ENCODE results near the gene GRAMD1A. TPM values are rescaled to one million over a fixed set of nuclear protein-coding genes. Genes with fewer than 3 reads are reported as not detected.

The GRAMD1A gene
- total RNA-seq, 4 donors from 2014 or later: 27.6 to 55.9 (median 34.0) TPM

DNA sequence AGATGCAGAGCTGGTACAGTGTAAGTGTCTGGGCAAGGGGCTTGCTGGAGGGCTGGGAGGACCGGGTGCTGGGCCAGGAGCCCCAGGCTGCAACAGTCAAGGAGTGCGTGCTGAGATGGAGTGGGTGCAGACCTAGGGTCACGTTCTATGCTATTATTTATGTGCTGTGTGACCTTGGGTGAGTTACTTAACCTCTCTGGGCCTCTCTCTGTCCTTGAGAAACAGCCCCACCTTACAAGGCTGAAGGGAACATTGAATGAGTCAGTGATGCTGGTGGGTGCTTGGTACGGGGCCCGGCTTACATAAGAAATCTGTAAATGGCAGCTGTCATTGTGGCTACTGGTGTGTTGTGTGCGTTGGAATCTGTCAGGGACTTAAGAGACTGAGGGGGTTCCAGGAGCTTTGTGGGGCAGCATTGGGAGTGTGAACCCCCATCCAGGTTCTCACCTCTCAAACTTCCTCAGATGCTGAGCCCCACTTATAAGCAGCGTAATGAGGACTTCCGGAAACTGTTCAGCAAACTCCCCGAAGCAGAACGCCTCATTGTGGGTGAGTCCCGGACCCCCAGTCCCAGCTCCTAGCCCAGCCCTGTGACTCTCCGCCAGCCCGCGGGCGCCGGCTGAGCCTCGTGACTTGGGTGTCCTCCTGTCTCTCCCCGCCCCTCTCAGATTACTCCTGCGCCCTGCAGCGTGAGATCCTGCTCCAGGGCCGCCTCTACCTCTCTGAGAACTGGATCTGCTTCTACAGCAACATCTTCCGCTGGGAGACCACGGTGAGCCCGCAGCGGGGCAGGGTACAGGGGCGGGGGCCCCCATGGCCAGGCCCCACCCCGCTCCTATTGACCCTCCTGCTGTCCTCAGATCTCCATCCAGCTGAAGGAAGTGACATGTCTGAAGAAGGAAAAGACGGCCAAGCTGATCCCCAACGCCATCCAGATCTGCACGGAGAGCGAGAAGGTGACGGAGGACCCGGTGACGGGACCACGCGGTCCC lies 9.6 kb downstream of the GRAMD1A start:
- TF ChIP-seq CTCF (IDR thresholded peaks at IDR 0.05; ENCODE audit: low read depth): no peak

GRCh38 chr19:35011091-35011689 lies 11.1 kb downstream of the GRAMD1A start:
- no peak for TF ChIP-seq CTCF (IDR thresholded peaks at IDR 0.05; ENCODE audit: low read depth)

GRCh38 chr19:35011737-35012682 lies 11.9 kb downstream of the GRAMD1A start:
- no peak for TF ChIP-seq CTCF (IDR thresholded peaks at IDR 0.05; ENCODE audit: low read depth)

DNA sequence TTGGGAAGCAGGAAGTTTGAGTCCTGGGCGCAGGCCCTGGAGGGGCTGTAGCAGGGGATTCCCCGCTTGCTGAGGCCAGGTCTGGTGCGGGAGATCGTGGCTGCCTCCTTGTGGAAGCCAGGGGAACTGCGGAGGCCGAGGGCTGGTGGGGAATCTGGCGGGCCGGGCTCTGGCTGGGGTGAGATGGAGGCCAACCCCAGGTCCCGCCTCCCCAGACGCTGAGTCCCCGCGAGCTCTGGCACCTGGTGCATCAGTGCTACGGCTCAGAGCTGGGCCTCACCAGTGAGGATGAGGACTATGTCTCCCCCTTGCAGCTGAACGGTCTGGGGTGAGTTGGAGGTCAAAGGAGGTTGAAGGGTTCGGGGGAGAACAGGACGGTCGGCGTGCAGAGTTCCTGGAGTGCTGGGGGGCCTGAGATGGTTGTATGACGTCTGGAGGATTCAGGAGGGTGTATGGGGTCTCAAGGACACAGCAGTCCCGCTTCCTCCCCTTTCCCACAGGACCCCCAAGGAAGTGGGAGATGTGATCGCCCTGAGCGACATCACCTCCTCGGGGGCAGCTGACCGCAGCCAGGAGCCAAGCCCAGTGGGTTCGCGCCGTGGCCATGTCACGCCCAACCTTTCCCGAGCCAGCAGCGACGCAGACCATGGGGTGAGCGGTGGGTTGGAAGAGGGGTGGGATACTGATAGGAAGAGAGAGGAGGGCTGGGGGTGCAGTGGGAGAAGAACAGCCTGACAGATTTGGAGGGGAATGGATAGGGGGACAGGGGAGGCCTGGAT lies 13.1 kb downstream of the GRAMD1A start:
- TF ChIP-seq CTCF (IDR thresholded peaks at IDR 0.05; ENCODE audit: low read depth): no peak

GRCh38 chr19:35013820-35014754 lies 14.0 kb downstream of the GRAMD1A start:
- TF ChIP-seq CTCF (IDR thresholded peaks at IDR 0.05; ENCODE audit: low read depth): no peak

Data from subcutaneous adipose tissue (tissue), 4 donors.